Osteocyte (in vitro differentiated cells): ENCODE results near the gene MYO15B. TPM values are rescaled to one million over a fixed set of nuclear protein-coding genes. Genes with fewer than 3 reads are reported as not detected.

Source experiments
- DNase-seq: peaks from one replicate; pipeline ENCODE4 v3.0.0; 2021; ENCODE audit warnings: mixed read lengths; ENCODE audit not compliant: unreplicated experiment; ENCODE audit errors: extremely low spot score
- H3K27ac Mint-ChIP-seq: one replicate; pipeline ENCODE4 v1.8.0; 2021; ENCODE audit warnings: mild to moderate bottlenecking, mixed read lengths; ENCODE audit not compliant: unreplicated experiment
- H3K27me3 Mint-ChIP-seq: one replicate; pipeline ENCODE4 v1.8.0; 2021; ENCODE audit warnings: mixed read lengths; ENCODE audit not compliant: unreplicated experiment
- H3K36me3 Mint-ChIP-seq: one replicate; pipeline ENCODE4 v1.8.0; 2021; ENCODE audit warnings: mixed read lengths; ENCODE audit not compliant: unreplicated experiment
- H3K4me1 Mint-ChIP-seq: one replicate; pipeline ENCODE4 v1.8.0; 2021; ENCODE audit warnings: mixed read lengths; ENCODE audit not compliant: unreplicated experiment
- H3K4me3 Mint-ChIP-seq: one replicate; pipeline ENCODE4 v1.8.0; 2021; ENCODE audit warnings: mild to moderate bottlenecking, moderate library complexity, mixed read lengths; ENCODE audit not compliant: unreplicated experiment
- H3K9me3 Mint-ChIP-seq: one replicate; pipeline ENCODE4 v1.8.0; 2021; ENCODE audit warnings: mixed read lengths; ENCODE audit not compliant: unreplicated experiment
- CTCF ChIP-seq: fragments of 200-600 bp; sonication (generic); IDR thresholded peaks from 2 replicates; pipeline ENCODE4 v1.5.0; 2021; ENCODE audit warnings: antibody characterized with exemption, mild to moderate bottlenecking, moderate library complexity
- total RNA-seq: library from RNA; stranded (reverse); gene quantifications from 2 replicates; pipeline ENCODE4 v1.2.1, GENCODE V29; 2021

Gene MYO15B
- total RNA-seq, 1 donor from 2014 or later, result 40.8 TPM

- Mint-ChIP-seq H3K4me3 (no peak overlapping the region), H3K27me3 (no peaks in the 10 kb centered on the region), H3K36me3 (no peaks in the 10 kb centered on the region), H3K9me3 (no peaks in the 10 kb centered on the region), H3K27ac (no peak overlapping the region), H3K4me1 (peaks cover 2% of the 10 kb centered on the region)
- no peak for DNase-seq
- no peak for TF ChIP-seq CTCF
Observed at GRCh38 chr17:75595920-75596313, 8.3 kb downstream of the MYO15B start.

- Mint-ChIP-seq H3K27me3 (no peaks in the 10 kb centered on the region), H3K36me3 (no peaks in the 10 kb centered on the region), H3K4me1 (no peaks in the 10 kb centered on the region), H3K4me3 (no peak overlapping the region), H3K9me3 (no peaks in the 10 kb centered on the region), H3K27ac (no peak overlapping the region)
- peak; percentile 83 for DNase-seq
- no peak for TF ChIP-seq CTCF
Observed at GRCh38 chr17:75596320-75597087, 8.9 kb downstream of the MYO15B start.

GRCh38 chr17:75601057-75601987 lies 13.7 kb downstream of the MYO15B start:
- H3K27me3 Mint-ChIP-seq, result no peaks in the 10 kb centered on the region
- H3K4me1 Mint-ChIP-seq, result peaks cover 1% of the 10 kb centered on the region
- H3K4me3 Mint-ChIP-seq, result no peak overlapping the region
- no peak for DNase-seq
- no peaks in the 10 kb centered on the region for H3K9me3 Mint-ChIP-seq
- H3K27ac Mint-ChIP-seq, result no peak overlapping the region
- peak; percentile 65 for TF ChIP-seq CTCF
- H3K36me3 Mint-ChIP-seq, result no peaks in the 10 kb centered on the region

GRCh38 chr17:75602644-75603043 lies 15.0 kb downstream of the MYO15B start:
- Mint-ChIP-seq H3K27me3 (no peaks in the 10 kb centered on the region), H3K4me3 (no peak overlapping the region), H3K9me3 (no peaks in the 10 kb centered on the region), H3K36me3 (no peaks in the 10 kb centered on the region), H3K4me1 (peaks cover 1% of the 10 kb centered on the region), H3K27ac (no peak overlapping the region)
- DNase-seq, result no peak
- no peak for TF ChIP-seq CTCF

- no peak for TF ChIP-seq CTCF
- Mint-ChIP-seq H3K9me3 (no peaks in the 10 kb centered on the region), H3K27ac (no peak overlapping the region), H3K4me1 (peaks cover 1% of the 10 kb centered on the region), H3K27me3 (no peaks in the 10 kb centered on the region), H3K4me3 (no peak overlapping the region), H3K36me3 (no peaks in the 10 kb centered on the region)
- no peak for DNase-seq
Observed at GRCh38 chr17:75603123-75603522, 15.5 kb downstream of the MYO15B start.
